HG02798 (cell line): ENCODE measurements around the gene DIPK1B.

Experiments used
- ATAC-seq: cut with Tn5 transposase; IDR thresholded peaks from one replicate; pipeline ENCODE4 v1.9.1; 2021; ENCODE audit warnings: mild to moderate bottlenecking; ENCODE audit not compliant: unreplicated experiment, poor library complexity

DIPK1B gene

GRCh38 chr9:136672431-136673087 is 39.8 kb upstream of the DIPK1B start:
- no peak for ATAC-seq

GRCh38 chr9:136673088-136673974 is 39.0 kb upstream of the DIPK1B start:
- no peak for ATAC-seq

GRCh38 chr9:136673975-136674785 is 38.2 kb upstream of the DIPK1B start:
- no peak for ATAC-seq

- no peak for ATAC-seq
These were observed 37.5 kb upstream of the DIPK1B start for GRCh38 chr9:136674786-136675349.

DNA sequence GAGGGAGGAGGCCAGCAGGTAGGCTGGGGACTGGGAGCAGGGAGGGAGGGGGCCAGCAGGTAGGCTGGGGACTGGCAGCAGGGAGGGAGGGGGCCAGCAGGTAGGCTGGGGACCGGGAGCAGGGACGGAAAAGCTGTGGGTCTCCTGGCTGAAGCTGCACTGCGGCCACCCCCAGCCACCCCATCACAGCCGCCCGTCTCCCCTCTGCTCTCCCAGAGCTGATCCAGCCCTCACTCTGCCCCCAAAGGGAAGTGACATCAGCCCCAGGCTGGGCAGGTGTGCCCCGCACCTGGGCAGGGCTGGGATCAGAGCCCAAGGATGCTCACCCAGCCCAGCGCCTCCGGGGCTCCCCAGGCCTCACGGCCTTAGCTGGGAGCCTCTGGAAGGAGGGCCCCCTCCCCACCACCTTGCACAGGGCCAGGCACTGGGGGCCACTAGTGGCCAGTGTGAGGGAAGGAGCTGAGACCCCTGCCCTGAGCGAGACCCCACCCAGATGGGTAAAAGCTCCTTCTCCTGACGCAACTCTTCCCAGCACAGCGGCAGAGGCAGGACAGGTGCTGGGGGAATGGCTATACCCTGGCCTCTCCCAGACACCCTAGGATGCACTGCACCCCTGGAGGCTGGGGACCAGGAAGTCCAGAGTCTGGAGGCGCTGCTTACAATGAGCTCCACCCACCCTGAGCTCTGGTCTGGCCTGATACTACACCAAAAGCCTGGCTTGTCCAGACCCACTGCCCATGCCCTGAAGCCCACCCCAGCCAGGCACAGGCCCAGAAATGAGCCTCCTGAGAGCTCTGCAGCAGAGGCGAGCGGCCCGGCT is 36.7 kb upstream of the DIPK1B start:
- no peak for ATAC-seq

DNA sequence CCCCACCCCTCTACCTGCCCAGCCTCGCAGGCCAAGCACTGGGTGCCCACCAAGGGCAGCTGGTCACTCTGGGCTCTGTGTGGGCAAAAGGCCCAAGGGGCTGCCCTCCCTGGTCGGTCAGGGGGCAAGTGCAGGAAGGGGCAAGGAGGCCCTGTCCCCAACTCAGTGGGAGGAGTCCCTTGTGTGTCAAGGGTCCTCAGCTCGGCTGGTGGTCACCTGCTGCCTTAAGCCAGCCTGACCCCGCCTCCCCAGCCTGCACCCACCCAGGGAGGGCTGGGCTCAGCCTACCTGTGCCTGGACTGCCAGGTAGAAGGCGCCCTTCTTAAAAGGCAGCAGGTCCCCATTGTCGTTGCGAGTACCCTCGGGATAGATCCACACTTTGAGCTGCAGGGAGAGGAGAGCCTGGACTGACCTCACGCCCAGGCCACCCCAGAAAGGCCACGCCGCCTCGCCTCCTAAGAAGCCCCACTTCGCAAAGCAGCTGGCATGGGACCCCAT is 36.0 kb upstream of the DIPK1B start:
- ATAC-seq = no peak

DNA sequence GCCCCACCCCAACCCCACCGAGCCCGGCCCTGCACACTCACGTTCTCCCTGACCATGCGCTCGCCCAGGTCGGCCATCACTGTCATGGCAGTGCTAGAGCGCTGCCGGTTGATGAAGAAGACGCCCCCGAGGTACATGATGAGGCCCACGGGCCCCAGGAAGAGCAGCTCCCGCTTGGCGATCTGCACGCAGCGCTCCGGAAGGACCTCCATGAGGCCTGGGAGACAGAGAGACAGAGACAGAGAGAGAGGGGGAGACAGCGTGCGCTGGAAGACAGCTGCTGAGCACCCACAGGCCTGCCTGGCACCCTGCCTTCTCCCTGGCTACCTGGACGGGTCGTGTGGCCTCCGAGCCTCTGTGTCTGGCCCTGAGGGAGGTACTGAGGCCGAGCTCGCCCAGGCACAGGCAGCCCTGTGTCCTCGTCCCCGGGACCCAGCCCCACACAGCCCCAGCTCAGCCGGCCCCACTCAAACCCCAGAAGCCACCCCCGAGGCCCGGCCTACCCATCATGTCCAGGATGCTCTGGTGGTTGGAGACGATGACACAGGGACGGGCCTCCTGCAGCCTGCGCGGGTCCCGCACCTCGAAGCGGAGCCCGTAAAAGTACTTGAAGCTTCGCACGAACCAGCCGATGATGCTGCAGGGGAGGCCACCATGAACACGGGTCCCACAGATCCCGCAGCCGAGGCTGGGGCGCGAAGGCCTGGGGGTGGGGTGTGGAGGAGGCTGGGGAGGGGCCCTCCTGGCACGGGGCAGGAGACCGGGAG is 35.3 kb upstream of the DIPK1B start:
- ATAC-seq = no peak

DNA sequence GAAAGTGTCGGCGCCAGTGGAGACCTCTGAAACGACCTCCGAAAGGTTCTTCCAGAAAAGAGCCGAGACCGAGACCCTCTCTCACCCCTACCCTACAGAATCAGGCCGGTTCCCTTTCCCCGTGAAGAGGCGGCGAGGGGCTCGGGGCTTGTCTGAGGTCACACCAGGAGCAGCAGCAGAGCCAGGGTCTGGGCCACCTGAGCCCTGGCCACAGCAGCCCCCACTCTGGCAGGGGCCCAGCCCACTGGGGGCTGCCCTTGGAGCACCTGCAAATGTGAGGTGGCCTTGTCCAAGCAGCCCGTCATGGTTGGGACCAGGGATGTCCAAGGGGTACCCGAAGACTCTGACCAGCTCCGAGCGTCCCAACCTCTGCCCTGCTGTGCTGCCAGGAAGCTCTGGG is 34.3 kb upstream of the DIPK1B start:
- ATAC-seq = no peak

DNA sequence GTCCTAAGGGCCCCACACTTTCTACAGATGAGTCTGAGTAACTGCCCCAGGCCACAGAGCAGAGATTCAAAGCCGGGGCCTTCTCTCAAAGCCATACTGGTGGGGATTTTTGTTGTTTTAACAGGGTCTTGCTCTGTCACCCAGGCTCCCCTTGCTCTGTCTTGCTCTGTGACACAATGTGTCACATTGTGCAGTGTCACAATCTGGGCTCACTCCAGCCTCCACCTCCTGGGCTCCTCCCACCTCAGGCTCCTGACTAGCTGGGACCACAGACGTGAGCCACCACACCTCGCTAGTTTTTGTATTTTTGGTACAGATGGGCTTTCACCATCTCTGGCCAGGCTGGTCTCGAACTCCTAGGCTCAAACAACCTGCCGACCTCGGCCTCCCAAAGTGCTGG is 33.7 kb upstream of the DIPK1B start:
- ATAC-seq = no peak

DNA sequence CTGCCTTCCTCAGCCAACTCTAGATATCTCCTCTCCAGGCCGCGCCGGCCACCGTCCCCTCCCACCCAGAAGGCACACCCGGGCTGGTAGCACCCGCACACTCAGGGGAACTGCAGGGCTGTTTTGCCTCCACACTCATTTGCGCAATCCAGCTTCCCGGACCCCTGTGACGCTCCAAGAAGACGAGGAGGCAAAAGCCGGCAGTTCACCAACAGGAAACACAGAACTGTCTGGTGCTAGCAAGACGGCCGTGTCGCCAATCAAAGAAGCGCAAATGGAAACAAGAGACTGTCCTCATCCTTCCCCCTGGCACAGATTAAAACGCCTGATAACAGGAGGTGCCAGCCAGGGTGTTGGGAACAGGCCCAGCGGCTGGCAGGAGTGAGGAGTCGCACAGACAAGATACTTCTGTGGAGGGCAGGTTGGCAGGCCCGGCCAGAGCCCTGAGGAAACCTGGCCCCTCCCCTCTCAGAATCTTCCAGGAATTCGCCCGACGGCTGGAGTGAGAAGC is 32.9 kb upstream of the DIPK1B start:
- ATAC-seq = no peak

DNA sequence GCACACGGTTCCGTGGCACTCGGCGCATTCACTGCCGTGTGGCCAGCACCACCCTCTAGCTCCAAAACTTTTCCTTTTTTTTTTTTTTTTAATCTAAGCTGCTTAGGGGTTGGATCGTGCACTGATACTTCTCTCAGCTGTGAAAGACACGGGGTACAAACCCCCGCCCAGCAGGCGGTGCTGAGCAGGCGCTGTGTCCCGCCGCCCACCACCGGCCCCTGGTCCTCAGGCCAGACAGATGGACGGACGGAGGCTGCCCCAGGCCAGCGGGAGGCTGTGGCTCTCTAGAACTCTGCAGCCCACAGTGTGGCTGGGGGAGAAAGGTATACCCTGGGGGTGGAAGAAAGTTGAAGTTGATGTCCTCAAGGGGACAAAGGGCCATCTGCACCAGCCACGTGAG is 31.3 kb upstream of the DIPK1B start:
- ATAC-seq = no peak

DNA sequence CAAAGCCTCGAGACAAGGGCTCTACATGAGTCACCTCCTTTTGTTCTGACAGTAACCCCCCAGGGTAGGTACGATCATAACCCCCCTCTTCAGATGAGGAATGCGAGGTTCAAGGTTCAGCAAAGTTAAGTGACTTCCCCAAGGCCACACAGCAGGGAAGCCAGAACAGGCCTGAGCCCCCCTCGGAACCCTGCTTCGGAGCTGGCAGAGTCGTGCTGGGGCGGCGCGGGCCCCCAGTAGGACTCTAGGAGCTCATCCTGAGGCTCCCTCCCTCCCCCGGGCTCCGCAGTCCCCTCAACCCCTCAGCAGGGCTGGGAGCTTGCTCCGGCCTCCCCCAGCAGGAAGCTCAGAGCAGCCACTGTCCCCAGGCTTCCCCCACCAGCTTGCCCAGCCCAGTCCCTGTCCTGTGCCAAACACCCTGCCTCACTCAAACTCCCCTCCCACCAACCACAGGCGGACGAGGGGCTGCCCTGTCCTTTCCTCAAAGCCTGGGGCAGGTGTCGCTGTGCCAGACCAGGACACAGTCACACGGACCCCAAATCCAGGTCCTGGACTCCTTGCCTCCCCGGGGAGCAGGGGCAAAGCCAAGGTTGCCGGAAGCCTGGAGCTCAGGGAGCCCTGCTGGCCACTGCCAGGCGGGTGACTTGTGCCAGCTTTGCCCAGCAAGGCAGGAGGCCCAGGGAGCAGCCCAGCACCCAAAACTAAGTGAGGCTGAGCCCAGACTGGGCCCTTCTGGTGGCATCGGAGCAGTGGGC is 30.2 kb upstream of the DIPK1B start:
- ATAC-seq = no peak

GRCh38 chr9:136682710-136683109 is 29.7 kb upstream of the DIPK1B start:
- ATAC-seq = no peak

DNA sequence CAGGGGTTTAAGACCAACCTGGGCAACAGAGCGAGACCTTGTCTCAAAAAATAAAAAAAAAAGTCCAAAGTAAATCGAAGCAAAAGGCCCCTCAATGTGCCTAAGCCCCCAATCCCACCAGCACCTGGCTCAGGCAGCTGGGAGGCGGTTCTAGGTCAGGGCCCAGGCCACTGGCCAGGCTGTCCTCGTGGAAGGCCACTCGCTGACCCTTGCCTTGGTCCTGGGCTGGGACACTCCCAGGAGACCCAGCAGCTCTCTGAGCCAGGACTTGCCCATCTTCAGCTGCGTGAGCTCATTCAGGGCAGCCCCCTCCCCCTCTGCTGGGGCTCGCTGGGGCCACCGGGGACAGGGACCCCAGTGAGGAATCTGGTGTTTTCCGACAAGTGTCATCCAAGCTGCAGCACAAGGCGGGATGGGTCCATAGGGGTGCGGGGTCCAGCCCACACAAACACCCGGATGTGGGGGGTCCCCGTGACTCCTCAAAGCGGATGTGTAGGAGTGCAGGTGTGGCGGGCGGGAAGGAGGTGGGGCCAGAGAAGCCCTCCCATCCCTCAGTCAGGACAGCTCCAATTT is 29.1 kb upstream of the DIPK1B start:
- ATAC-seq = no peak

GRCh38 chr9:136683755-136684154 is 28.6 kb upstream of the DIPK1B start:
- no peak for ATAC-seq

- no peak for ATAC-seq
These were observed 28.0 kb upstream of the DIPK1B start for GRCh38 chr9:136684339-136684738.

DNA sequence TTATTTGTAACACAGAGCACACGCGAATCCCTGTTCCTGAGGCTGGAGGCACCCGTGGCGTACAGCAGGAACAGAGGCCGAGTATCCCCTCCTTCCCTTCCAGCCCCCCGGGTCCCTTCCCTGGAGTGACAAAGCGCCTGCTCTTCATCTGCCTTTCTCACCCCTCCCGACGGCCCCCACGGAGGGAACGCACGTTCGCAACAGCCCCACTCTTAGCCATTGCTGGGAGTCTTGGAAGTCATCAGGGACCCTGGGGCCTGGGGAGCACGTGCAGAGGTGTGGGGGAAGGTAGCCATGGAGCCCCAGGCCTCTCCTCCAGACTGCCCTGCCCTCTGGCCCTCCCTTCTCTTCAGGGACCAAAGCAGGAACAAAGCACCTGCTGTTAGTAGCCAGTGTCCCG is 27.6 kb upstream of the DIPK1B start:
- ATAC-seq = no peak

DNA sequence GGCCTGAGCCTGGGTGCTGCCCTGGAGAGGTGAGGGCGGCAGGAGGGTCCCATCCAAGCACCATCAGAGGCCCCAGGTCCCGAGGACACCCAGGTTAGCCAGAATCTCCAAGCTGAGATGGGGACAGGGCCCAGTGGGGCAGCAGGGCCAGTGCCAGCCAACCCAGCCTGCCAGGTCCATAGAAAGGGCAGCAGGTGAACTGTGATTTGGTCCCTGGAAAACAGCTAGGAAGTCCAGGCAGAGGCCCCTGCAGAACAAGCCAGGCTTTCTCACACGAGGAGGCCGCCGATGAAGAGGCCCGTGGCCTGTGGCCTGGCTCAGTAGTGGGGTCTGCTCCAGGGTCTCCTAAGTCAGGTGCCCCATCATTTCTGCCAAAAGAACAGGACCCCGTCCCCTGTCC is 27.2 kb upstream of the DIPK1B start:
- no peak for ATAC-seq
